Measurements from ENCODE around the gene MCHR2.

The MCHR2 gene

GRCh38 chr6:99912657-99913056 lies 81.4 kb downstream of the MCHR2 start:
- no peak overlapping the region for H3K27ac ChIP-seq (ENCODE audit: insufficient read depth, low read length, poor library complexity, severe bottlenecking)
- DNase-seq: no peak
- H3K36me3 ChIP-seq (ENCODE audit: control insufficient read depth, insufficient read depth, low read length): no peaks in the 10 kb centered on the region
- no peak overlapping the region for H3K4me3 ChIP-seq (ENCODE audit: insufficient read depth, low read depth, low read length, poor library complexity, severe bottlenecking)
- H3K4me1 ChIP-seq (ENCODE audit: control insufficient read depth, insufficient read depth, low read length, poor library complexity, severe bottlenecking): no peaks in the 10 kb centered on the region
- H3K9me3 ChIP-seq (ENCODE audit: control insufficient read depth, low read length): no peaks in the 10 kb centered on the region
- no peaks in the 10 kb centered on the region for H3K27me3 ChIP-seq (replicated peaks; ENCODE audit: control insufficient read depth, insufficient read depth, low read length, poor library complexity, severe bottlenecking)

GRCh38 chr6:99905209-99906106 lies 88.6 kb downstream of the MCHR2 start:
- no peaks in the 10 kb centered on the region for H3K36me3 ChIP-seq (ENCODE audit: control insufficient read depth, insufficient read depth, low read length)
- DNase-seq: no peak
- H3K4me1 ChIP-seq (ENCODE audit: control insufficient read depth, insufficient read depth, low read length, poor library complexity, severe bottlenecking): no peaks in the 10 kb centered on the region

GRCh38 chr6:99901596-99902384 lies 92.2 kb downstream of the MCHR2 start:
- no peak for DNase-seq
- H3K27me3 ChIP-seq (replicated peaks; ENCODE audit: control insufficient read depth, insufficient read depth, low read length, poor library complexity, severe bottlenecking): no peaks in the 10 kb centered on the region
- H3K27ac ChIP-seq (ENCODE audit: insufficient read depth, low read length, poor library complexity, severe bottlenecking): no peak overlapping the region
- H3K4me1 ChIP-seq (ENCODE audit: control insufficient read depth, insufficient read depth, low read length, poor library complexity, severe bottlenecking): no peaks in the 10 kb centered on the region
- no peaks in the 10 kb centered on the region for H3K36me3 ChIP-seq (ENCODE audit: control insufficient read depth, insufficient read depth, low read length)
- H3K4me3 ChIP-seq (ENCODE audit: insufficient read depth, low read depth, low read length, poor library complexity, severe bottlenecking): no peak overlapping the region
- no peaks in the 10 kb centered on the region for H3K9me3 ChIP-seq (ENCODE audit: control insufficient read depth, low read length)

More at GRCh38 chr6:99905209-99906106, 88.6 kb downstream of the MCHR2 start:
- Histone ChIP-seq H3K4me3 (ENCODE audit: insufficient read depth, low read depth, low read length, poor library complexity, severe bottlenecking) (no peak overlapping the region), H3K27me3 (replicated peaks; ENCODE audit: control insufficient read depth, insufficient read depth, low read length, poor library complexity, severe bottlenecking) (no peaks in the 10 kb centered on the region), H3K27ac (ENCODE audit: insufficient read depth, low read length, poor library complexity, severe bottlenecking) (no peak overlapping the region), H3K9me3 (ENCODE audit: control insufficient read depth, low read length) (no peaks in the 10 kb centered on the region)

GRCh38 chr6:99894815-99895214 lies 99.2 kb downstream of the MCHR2 start:
- H3K27ac ChIP-seq (ENCODE audit: insufficient read depth, low read length, poor library complexity, severe bottlenecking): no peak overlapping the region
- H3K27me3 ChIP-seq (replicated peaks; ENCODE audit: control insufficient read depth, insufficient read depth, low read length, poor library complexity, severe bottlenecking): no peaks in the 10 kb centered on the region
- no peak for DNase-seq
- H3K9me3 ChIP-seq (ENCODE audit: control insufficient read depth, low read length): no peaks in the 10 kb centered on the region
- H3K4me1 ChIP-seq (ENCODE audit: control insufficient read depth, insufficient read depth, low read length, poor library complexity, severe bottlenecking): no peaks in the 10 kb centered on the region
- no peaks in the 10 kb centered on the region for H3K36me3 ChIP-seq (ENCODE audit: control insufficient read depth, insufficient read depth, low read length)
- H3K4me3 ChIP-seq (ENCODE audit: insufficient read depth, low read depth, low read length, poor library complexity, severe bottlenecking): no peak overlapping the region

GRCh38 chr6:99887066-99887465 lies 107.0 kb downstream of the MCHR2 start:
- DNase-seq: no peak
- Histone ChIP-seq H3K27ac (ENCODE audit: insufficient read depth, low read length, poor library complexity, severe bottlenecking) (no peak overlapping the region), H3K4me1 (ENCODE audit: control insufficient read depth, insufficient read depth, low read length, poor library complexity, severe bottlenecking) (no peaks in the 10 kb centered on the region)

GRCh38 chr6:99885051-99885450 lies 109.0 kb downstream of the MCHR2 start:
- H3K4me3 ChIP-seq (ENCODE audit: insufficient read depth, low read depth, low read length, poor library complexity, severe bottlenecking): no peak overlapping the region
- H3K27me3 ChIP-seq (replicated peaks; ENCODE audit: control insufficient read depth, insufficient read depth, low read length, poor library complexity, severe bottlenecking): no peaks in the 10 kb centered on the region
- no peaks in the 10 kb centered on the region for H3K4me1 ChIP-seq (ENCODE audit: control insufficient read depth, insufficient read depth, low read length, poor library complexity, severe bottlenecking)
- no peak for DNase-seq
- H3K9me3 ChIP-seq (ENCODE audit: control insufficient read depth, low read length): no peaks in the 10 kb centered on the region
- no peak overlapping the region for H3K27ac ChIP-seq (ENCODE audit: insufficient read depth, low read length, poor library complexity, severe bottlenecking)
- H3K36me3 ChIP-seq (ENCODE audit: control insufficient read depth, insufficient read depth, low read length): no peaks in the 10 kb centered on the region

More at GRCh38 chr6:99887066-99887465, 107.0 kb downstream of the MCHR2 start:
- Histone ChIP-seq H3K36me3 (ENCODE audit: control insufficient read depth, insufficient read depth, low read length) (no peaks in the 10 kb centered on the region), H3K9me3 (ENCODE audit: control insufficient read depth, low read length) (no peaks in the 10 kb centered on the region), H3K4me3 (ENCODE audit: insufficient read depth, low read depth, low read length, poor library complexity, severe bottlenecking) (no peak overlapping the region), H3K27me3 (replicated peaks; ENCODE audit: control insufficient read depth, insufficient read depth, low read length, poor library complexity, severe bottlenecking) (no peaks in the 10 kb centered on the region)

- no peaks in the 10 kb centered on the region for H3K36me3 ChIP-seq (ENCODE audit: control insufficient read depth, insufficient read depth, low read length)
- no peaks in the 10 kb centered on the region for H3K27me3 ChIP-seq (replicated peaks; ENCODE audit: control insufficient read depth, insufficient read depth, low read length, poor library complexity, severe bottlenecking)
- H3K4me1 ChIP-seq (ENCODE audit: control insufficient read depth, insufficient read depth, low read length, poor library complexity, severe bottlenecking): no peaks in the 10 kb centered on the region
- no peak for DNase-seq
- no peaks in the 10 kb centered on the region for H3K9me3 ChIP-seq (ENCODE audit: control insufficient read depth, low read length)
- H3K4me3 ChIP-seq (ENCODE audit: insufficient read depth, low read depth, low read length, poor library complexity, severe bottlenecking): no peak overlapping the region
- no peak overlapping the region for H3K27ac ChIP-seq (ENCODE audit: insufficient read depth, low read length, poor library complexity, severe bottlenecking)
Measured at GRCh38 chr6:99882128-99882702, 111.8 kb downstream of the MCHR2 start.

- Histone ChIP-seq H3K9me3 (ENCODE audit: control insufficient read depth, low read length) (no peaks in the 10 kb centered on the region), H3K4me1 (ENCODE audit: control insufficient read depth, insufficient read depth, low read length, poor library complexity, severe bottlenecking) (no peaks in the 10 kb centered on the region), H3K27me3 (replicated peaks; ENCODE audit: control insufficient read depth, insufficient read depth, low read length, poor library complexity, severe bottlenecking) (no peaks in the 10 kb centered on the region), H3K27ac (ENCODE audit: insufficient read depth, low read length, poor library complexity, severe bottlenecking) (no peak overlapping the region), H3K4me3 (ENCODE audit: insufficient read depth, low read depth, low read length, poor library complexity, severe bottlenecking) (no peak overlapping the region), H3K36me3 (ENCODE audit: control insufficient read depth, insufficient read depth, low read length) (no peaks in the 10 kb centered on the region)
- DNase-seq: no peak
Measured at GRCh38 chr6:99879431-99879830, 114.6 kb downstream of the MCHR2 start.

GRCh38 chr6:99875068-99875467 lies 119.0 kb downstream of the MCHR2 start:
- Histone ChIP-seq H3K27ac (ENCODE audit: insufficient read depth, low read length, poor library complexity, severe bottlenecking) (no peak overlapping the region), H3K9me3 (ENCODE audit: control insufficient read depth, low read length) (no peaks in the 10 kb centered on the region), H3K4me3 (ENCODE audit: insufficient read depth, low read depth, low read length, poor library complexity, severe bottlenecking) (no peak overlapping the region), H3K36me3 (ENCODE audit: control insufficient read depth, insufficient read depth, low read length) (no peaks in the 10 kb centered on the region), H3K27me3 (replicated peaks; ENCODE audit: control insufficient read depth, insufficient read depth, low read length, poor library complexity, severe bottlenecking) (no peaks in the 10 kb centered on the region), H3K4me1 (ENCODE audit: control insufficient read depth, insufficient read depth, low read length, poor library complexity, severe bottlenecking) (no peaks in the 10 kb centered on the region)
- DNase-seq: no peak

- DNase-seq: no peak
- H3K4me1 ChIP-seq (ENCODE audit: control insufficient read depth, insufficient read depth, low read length, poor library complexity, severe bottlenecking): no peaks in the 10 kb centered on the region
- H3K27ac ChIP-seq (ENCODE audit: insufficient read depth, low read length, poor library complexity, severe bottlenecking): no peak overlapping the region
- H3K9me3 ChIP-seq (ENCODE audit: control insufficient read depth, low read length): no peaks in the 10 kb centered on the region
- no peak overlapping the region for H3K4me3 ChIP-seq (ENCODE audit: insufficient read depth, low read depth, low read length, poor library complexity, severe bottlenecking)
- no peaks in the 10 kb centered on the region for H3K36me3 ChIP-seq (ENCODE audit: control insufficient read depth, insufficient read depth, low read length)
- no peaks in the 10 kb centered on the region for H3K27me3 ChIP-seq (replicated peaks; ENCODE audit: control insufficient read depth, insufficient read depth, low read length, poor library complexity, severe bottlenecking)
Measured at GRCh38 chr6:99873084-99873483, 120.9 kb downstream of the MCHR2 start.
